Right cardiac atrium (tissue), 5 donors: ENCODE results near the gene ARHGAP6. TPM values are rescaled to one million over a fixed set of nuclear protein-coding genes. Genes with fewer than 3 reads are reported as not detected.

ENCODE experiments used
- ATAC-seq, 2 donors: fragments of 200-7000 bp; cut with Tn5 transposase; one replicate each; pipeline versions ENCODE4 v1.8.0 to v1.9.1; 2020; ENCODE audit warnings: moderate library complexity in 2 of 2, mild to moderate bottlenecking in 1 of 2
- DNase-seq, 3 donors: peaks; one replicate each; pipeline ENCODE4 v3.0.0-alpha.2; 2020
- H3K27ac ChIP-seq: one replicate; pipeline ENCODE4 v1.5.1; 2013; ENCODE audit warnings: mild to moderate bottlenecking, low read length, control low read depth, moderate library complexity
- H3K27me3 ChIP-seq: one replicate; pipeline ENCODE4 v1.6.1; 2013; ENCODE audit not compliant: control insufficient read depth, insufficient read depth
- H3K4me1 ChIP-seq: one replicate; pipeline ENCODE4 v1.6.1; 2013; ENCODE audit warnings: low read length; ENCODE audit not compliant: control insufficient read depth, insufficient read depth
- H3K4me3 ChIP-seq: one replicate; pipeline ENCODE4 v1.5.1; 2013; ENCODE audit warnings: low read length, control low read depth
- H3K9me3 ChIP-seq: one replicate; pipeline ENCODE4 v1.6.1; 2013; ENCODE audit warnings: low read length; ENCODE audit not compliant: control insufficient read depth
- WGBS: extraction: QIAGEN DNeasy Blood & Tissue Kit; methylation state at CpG from one replicate; pipeline ENCODE4 v1.1.7; 2013; 5-methylcytosine and 5-hydroxymethylcytosine counted together
- intact Hi-C, 4 donors: fragments of 100-400 bp; cut with DNase I; formaldehyde crosslinking; loops; one replicate each; pipeline versions ENCODE4 v1.11.0 to v1.14.0; 2022 to 2023
- polyA plus RNA-seq: library from polyadenylated mRNA; stranded (reverse); fragments of 200-250 nt; gene quantifications from one replicate; pipeline ENCODE4 v1.2.3, GENCODE V29; 2013
- total RNA-seq, 4 donors: library from RNA; stranded (reverse); fragmentation: NEBNext Ultra II Directional; extraction: Animal tissue kit (Norgen Biotek cat#: 25700); gene quantifications; one replicate each; pipeline ENCODE4 v1.2.1, GENCODE V29; 2021
- donor health status: healthy with polysubstance abuse.
- donor health status: DM: no; HTN: yes; CAD: no.
- donor health status: DM: no; HTN: no; CAD: no.
- donor health status: DM: no; HTN: yes; CAD: no; lungs with severe emphysema.
- donor health status: DM: yes; HTN: yes; CAD: no.

Gene ARHGAP6
- total and polyA plus RNA-seq, 5 donors, result 2.3 to 4.5 (median 3.1) TPM

DNA sequence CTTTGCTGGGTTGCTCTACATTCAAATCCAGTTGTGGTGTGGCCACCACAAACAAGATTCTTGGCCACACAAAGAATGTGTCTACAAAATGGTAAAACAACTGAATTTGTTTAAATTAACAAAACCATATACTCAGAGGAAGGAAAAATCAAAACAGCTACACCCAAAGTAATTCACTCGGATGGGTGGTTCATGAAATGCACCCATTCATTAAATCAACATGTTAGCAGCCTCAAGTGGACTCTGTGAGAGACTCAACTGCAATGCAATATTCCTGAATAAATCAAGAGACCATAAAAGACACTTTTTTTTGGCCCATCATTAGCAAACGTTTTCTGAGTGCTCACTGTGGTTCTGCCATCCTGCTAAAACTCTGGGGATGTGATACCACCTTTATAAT lies 383.7 kb downstream of the ARHGAP6 start:
- intact Hi-C loops, result no loop called here
- Histone ChIP-seq H3K27me3 (no peaks in the 10 kb centered on the region), H3K27ac (no peak overlapping the region), H3K4me1 (no peaks in the 10 kb centered on the region), H3K4me3 (no peak overlapping the region), H3K9me3 (no peaks in the 10 kb centered on the region)
- 68% methylated on average over 2 of the region's 2 CpGs for WGBS
- DNase-seq (no peak), ATAC-seq (no peak)

GRCh38 chrX:11273544-11273943 lies 392.2 kb downstream of the ARHGAP6 start:
- Histone ChIP-seq H3K9me3 (no peaks in the 10 kb centered on the region), H3K27me3 (no peaks in the 10 kb centered on the region), H3K4me3 (no peak overlapping the region), H3K27ac (no peak overlapping the region), H3K4me1 (peaks cover under 1% of the 10 kb centered on the region)
- DNase-seq (no peak), ATAC-seq (no peak)
- 90% methylated on average over 1 of the region's 1 CpG for WGBS
- intact Hi-C loops, result no loop called here

DNA sequence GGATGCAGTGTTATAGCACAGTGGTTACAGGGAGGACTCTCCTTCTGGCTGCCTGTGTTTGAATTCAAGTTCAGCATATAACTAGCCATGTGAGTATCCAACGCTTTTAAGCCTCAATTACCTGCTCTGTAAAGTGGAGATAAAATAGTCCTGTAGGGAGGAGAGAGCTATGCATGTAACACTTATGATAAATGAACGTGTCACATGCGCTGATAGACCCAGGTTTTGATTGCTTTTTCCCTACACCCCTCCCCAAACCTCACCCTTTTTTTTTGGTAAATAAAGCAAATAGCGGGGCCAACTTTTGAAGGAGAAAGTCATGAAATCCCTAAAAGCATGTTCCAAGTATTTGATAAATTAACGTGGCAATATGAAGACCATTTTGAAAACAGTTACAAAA lies 392.9 kb downstream of the ARHGAP6 start:
- Histone ChIP-seq H3K4me3 (no peak overlapping the region), H3K27ac (no peak overlapping the region), H3K27me3 (no peaks in the 10 kb centered on the region), H3K4me1 (peaks cover 2% of the 10 kb centered on the region), H3K9me3 (no peaks in the 10 kb centered on the region)
- ATAC-seq (no peak), DNase-seq (no peak)
- intact Hi-C loops, result no loop called here
- WGBS, result 93% methylated on average over 5 of the region's 5 CpGs

DNA sequence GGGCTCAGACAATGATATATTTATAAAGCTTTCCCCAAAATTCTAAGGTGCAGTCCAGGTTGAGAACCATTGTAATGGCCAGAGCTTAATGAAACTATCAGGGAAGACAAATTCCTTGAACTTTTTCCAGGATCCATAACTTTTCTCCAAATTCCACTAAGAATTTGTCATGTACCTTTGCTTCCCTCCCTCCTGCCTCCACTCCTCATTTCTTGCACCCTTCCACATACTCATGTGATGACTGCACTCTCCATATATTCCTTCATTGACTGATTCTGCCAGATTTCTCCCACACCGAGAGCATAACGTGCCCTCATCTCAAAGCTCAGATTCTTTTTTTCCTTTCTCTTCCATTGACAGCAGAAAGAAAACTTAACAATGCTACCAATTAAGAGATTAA lies 393.4 kb downstream of the ARHGAP6 start:
- no peaks in the 10 kb centered on the region for H3K27me3 ChIP-seq
- H3K9me3 ChIP-seq, result no peaks in the 10 kb centered on the region
- ATAC-seq, result no peak
- intact Hi-C loops, result no loop called here
- H3K4me1 ChIP-seq, result peaks cover 2% of the 10 kb centered on the region
- 78% methylated on average over 2 of the region's 2 CpGs for WGBS
- H3K4me3 ChIP-seq, result no peak overlapping the region
- no peak for DNase-seq
- H3K27ac ChIP-seq, result no peak overlapping the region

DNA sequence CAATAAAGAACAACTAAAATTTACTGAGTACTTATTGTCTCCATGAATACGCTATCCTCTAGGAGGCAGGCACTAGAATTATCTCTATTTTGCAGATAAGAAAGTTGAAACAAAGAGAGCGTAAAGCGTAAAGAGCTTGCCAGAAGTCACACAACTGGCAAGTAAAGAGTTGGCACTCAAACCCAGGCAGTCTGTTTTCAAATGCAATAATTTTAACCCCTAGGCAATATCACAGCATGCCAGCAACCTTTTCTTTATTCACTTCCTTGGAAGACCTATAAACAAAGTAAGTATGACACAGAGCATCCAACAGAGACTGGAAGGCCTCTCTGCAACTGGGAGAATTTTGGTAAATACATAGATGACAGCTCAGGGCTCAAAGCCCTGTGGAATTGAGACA lies 395.7 kb downstream of the ARHGAP6 start:
- 43% methylated on average over 3 of the region's 3 CpGs for WGBS
- ATAC-seq, result no peak
- intact Hi-C loops, result no loop called here

GRCh38 chrX:11269006-11269405 lies 396.7 kb downstream of the ARHGAP6 start:
- intact Hi-C loops, result no loop called here
- DNase-seq (no peak), ATAC-seq (no peak)
- Histone ChIP-seq H3K4me3 (no peak overlapping the region), H3K9me3 (no peaks in the 10 kb centered on the region), H3K4me1 (peaks cover 2% of the 10 kb centered on the region), H3K27me3 (no peaks in the 10 kb centered on the region), H3K27ac (no peak overlapping the region)
- WGBS, result 91% methylated on average over 3 of the region's 3 CpGs

More for the DNA sequence above, 395.7 kb downstream of the ARHGAP6 start:
- H3K4me1 ChIP-seq, result peaks cover 2% of the 10 kb centered on the region
- no peak overlapping the region for H3K4me3 ChIP-seq
- H3K27ac ChIP-seq, result no peak overlapping the region
- DNase-seq, result no peak
- H3K27me3 ChIP-seq, result no peaks in the 10 kb centered on the region
- H3K9me3 ChIP-seq, result no peaks in the 10 kb centered on the region

DNA sequence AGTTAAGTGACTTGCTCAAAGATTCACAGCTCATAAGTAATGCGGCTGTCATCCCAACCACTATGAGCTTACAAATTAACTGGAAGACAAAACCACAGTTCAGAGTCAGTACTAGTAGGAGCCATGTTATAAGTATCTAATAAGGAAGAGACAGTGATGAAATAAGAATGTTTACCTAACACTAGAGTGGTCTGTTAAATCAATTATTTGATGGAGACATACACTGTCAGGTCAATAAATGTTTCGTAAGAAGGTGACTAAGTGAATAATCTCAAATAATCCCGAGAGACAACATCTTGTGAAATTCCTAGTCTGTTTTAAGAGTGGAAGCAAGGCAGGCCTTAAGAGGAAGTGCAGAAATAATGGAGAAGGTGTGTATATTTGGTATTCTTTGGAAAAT lies 398.3 kb downstream of the ARHGAP6 start:
- ATAC-seq (no peak), DNase-seq (no peak)
- H3K4me1 ChIP-seq, result peaks cover 4% of the 10 kb centered on the region
- H3K27ac ChIP-seq, result no peak overlapping the region
- 84% methylated on average over 3 of the region's 3 CpGs for WGBS
- no peak overlapping the region for H3K4me3 ChIP-seq
- no peaks in the 10 kb centered on the region for H3K9me3 ChIP-seq
- intact Hi-C loops, result no loop called here
- H3K27me3 ChIP-seq, result no peaks in the 10 kb centered on the region

- WGBS, result 34% methylated on average over 5 of the region's 5 CpGs
- peaks cover 4% of the 10 kb centered on the region for H3K4me1 ChIP-seq
- no peak overlapping the region for H3K27ac ChIP-seq
- no peak for DNase-seq
- H3K4me3 ChIP-seq, result no peak overlapping the region
- H3K27me3 ChIP-seq, result no peaks in the 10 kb centered on the region
- H3K9me3 ChIP-seq, result no peaks in the 10 kb centered on the region
- intact Hi-C loops, result no loop called here
- no peak for ATAC-seq
Observed at GRCh38 chrX:11266573-11267003, 399.1 kb downstream of the ARHGAP6 start.

DNA sequence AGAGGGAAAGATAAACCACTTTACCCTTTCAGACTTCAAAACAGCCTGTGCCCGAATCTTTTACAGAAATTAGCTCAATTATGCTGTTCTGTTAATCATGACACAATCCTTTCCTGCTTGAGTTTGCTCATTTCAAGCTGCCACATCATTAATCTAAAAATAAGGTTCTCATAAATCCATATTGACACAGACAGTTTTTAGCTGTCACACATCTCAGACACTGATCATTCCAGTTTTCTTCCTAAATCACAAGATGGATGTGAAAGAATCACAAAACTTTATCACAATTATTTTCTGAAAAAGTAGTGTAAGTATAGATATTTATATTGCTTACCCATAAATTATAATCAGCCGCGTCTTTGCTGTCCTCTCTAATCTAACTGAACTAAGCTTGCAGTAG lies 400.4 kb downstream of the ARHGAP6 start:
- no peak overlapping the region for H3K4me3 ChIP-seq
- H3K4me1 ChIP-seq, result peaks cover 4% of the 10 kb centered on the region
- ATAC-seq (no peak), DNase-seq (no peak)
- 19% methylated on average over 3 of the region's 3 CpGs for WGBS
- intact Hi-C loops, result no loop called here
- no peaks in the 10 kb centered on the region for H3K9me3 ChIP-seq
- no peaks in the 10 kb centered on the region for H3K27me3 ChIP-seq
- H3K27ac ChIP-seq, result no peak overlapping the region

GRCh38 chrX:11264925-11265324 lies 400.8 kb downstream of the ARHGAP6 start:
- Histone ChIP-seq H3K9me3 (no peaks in the 10 kb centered on the region), H3K4me1 (peaks cover 4% of the 10 kb centered on the region), H3K27ac (no peak overlapping the region), H3K4me3 (no peak overlapping the region), H3K27me3 (no peaks in the 10 kb centered on the region)
- DNase-seq (no peak), ATAC-seq (no peak)
- 41% methylated on average over 1 of the region's 1 CpG for WGBS
- intact Hi-C loops, result no loop called here

GRCh38 chrX:11261260-11261659 lies 404.5 kb downstream of the ARHGAP6 start:
- WGBS, result 100% methylated on average over 1 of the region's 1 CpG
- no peak for ATAC-seq

DNA sequence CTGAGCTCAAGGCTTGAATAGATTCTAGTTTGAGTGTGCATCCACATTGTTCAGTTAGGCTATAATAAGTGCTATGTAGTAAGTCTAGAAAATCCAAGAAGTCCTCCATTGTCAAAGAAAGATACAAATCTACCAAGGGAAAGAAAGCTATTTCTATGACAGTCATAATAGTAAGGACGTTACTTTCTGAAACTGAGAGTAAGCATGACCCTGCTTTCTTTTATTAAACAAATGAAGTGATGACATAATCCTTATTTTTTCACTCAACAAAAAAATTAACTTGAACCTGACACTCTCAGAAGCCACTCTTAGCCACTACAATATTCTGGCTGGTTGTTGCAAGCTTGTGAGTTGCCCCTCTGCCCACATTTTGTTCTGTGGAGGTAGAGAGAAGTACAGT lies 406.3 kb downstream of the ARHGAP6 start:
- 80% methylated on average over 1 of the region's 1 CpG for whole genome bisulfite sequencing
- H3K27me3 ChIP-seq, result no peaks in the 10 kb centered on the region
- intact Hi-C loops, result no loop called here
- no peak overlapping the region for H3K4me3 ChIP-seq
- DNase-seq (no peak), ATAC-seq (no peak)
- H3K9me3 ChIP-seq, result no peaks in the 10 kb centered on the region
- no peak overlapping the region for H3K27ac ChIP-seq
- peaks cover 1% of the 10 kb centered on the region for H3K4me1 ChIP-seq

More at GRCh38 chrX:11261260-11261659, 404.5 kb downstream of the ARHGAP6 start:
- peaks cover 1% of the 10 kb centered on the region for H3K4me1 ChIP-seq
- no peak for DNase-seq
- no peak overlapping the region for H3K27ac ChIP-seq
- H3K4me3 ChIP-seq, result no peak overlapping the region
- no peaks in the 10 kb centered on the region for H3K27me3 ChIP-seq
- intact Hi-C loops, result no loop called here
- no peaks in the 10 kb centered on the region for H3K9me3 ChIP-seq
